Peyer's patch (tissue), 4 donors: ENCODE data around the gene TXLNB. TPM values are rescaled to one million over a fixed set of nuclear protein-coding genes. Genes with fewer than 3 reads are reported as not detected.
A peak's percentile ranks its signal among the peaks of the same experiment; 100 is the strongest.

Experiments used
- DNase-seq, 3 donors: peaks; one replicate each; pipeline ENCODE4 v3.0.0-alpha.2; 2017 to 2019
- H3K27ac ChIP-seq, 4 donors: fragments of 200-600 bp; sonication (generic); one replicate each; pipeline ENCODE4 v1.5.1; 2016 to 2019
- H3K27me3 ChIP-seq, 2 donors: fragments of 200-600 bp; sonication (generic); one replicate each; pipeline ENCODE4 v1.5.1; 2019
- H3K36me3 ChIP-seq, 3 donors: fragments of 200-600 bp; sonication (generic); one replicate each; pipeline ENCODE4 v1.5.1; 2016 to 2019
- H3K4me1 ChIP-seq, 4 donors: fragments of 200-600 bp; sonication (generic); one replicate each; pipeline ENCODE4 v1.5.1; 2016 to 2019
- H3K4me3 ChIP-seq, 4 donors: fragments of 200-600 bp; sonication (generic); 1 replicate in 3 of 4; 2 replicates in 1 of 4; pipeline ENCODE4 v1.5.1; 2016 to 2019; ENCODE audit warnings: mild to moderate bottlenecking in 1 of 4
- H3K9me3 ChIP-seq, 4 donors: fragments of 200-600 bp; sonication (generic); one replicate each; pipeline ENCODE4 v1.5.1; 2016 to 2019; ENCODE audit warnings: mild to moderate bottlenecking in 1 of 4
- POLR2A ChIP-seq, 2 donors: fragments of 450-650 bp; IDR thresholded peaks; one replicate each; pipeline ENCODE4 v1.5.1; 2017; ENCODE audit warnings: antibody characterized with exemption in 2 of 2, mild to moderate bottlenecking in 2 of 2, moderate library complexity in 2 of 2
- total RNA-seq, 4 donors: library from RNA; depleted of rRNA; stranded (reverse); fragments of >200 nt; gene quantifications; one replicate each; pipeline ENCODE4 v1.1.0, GENCODE V29; 2016
- TF ChIP-seq, protein P1 (sequence below), 6 experiments: fragments of 450-650 bp in 4 of 6; fragments of 200-600 bp in 2 of 6; sonication (generic) in 1 of 6; IDR thresholded peaks; one replicate each; pipeline ENCODE4 v1.5.1; 2017 to 2019; ENCODE audit warnings: antibody characterized with exemption in 6 of 6, mild to moderate bottlenecking in 3 of 6, moderate library complexity in 1 of 6

The TXLNB gene
- total RNA-seq, 4 donors from 2014 or later = 0.54 to 1.7 (median 1.0) TPM; not detected in 1

DNA sequence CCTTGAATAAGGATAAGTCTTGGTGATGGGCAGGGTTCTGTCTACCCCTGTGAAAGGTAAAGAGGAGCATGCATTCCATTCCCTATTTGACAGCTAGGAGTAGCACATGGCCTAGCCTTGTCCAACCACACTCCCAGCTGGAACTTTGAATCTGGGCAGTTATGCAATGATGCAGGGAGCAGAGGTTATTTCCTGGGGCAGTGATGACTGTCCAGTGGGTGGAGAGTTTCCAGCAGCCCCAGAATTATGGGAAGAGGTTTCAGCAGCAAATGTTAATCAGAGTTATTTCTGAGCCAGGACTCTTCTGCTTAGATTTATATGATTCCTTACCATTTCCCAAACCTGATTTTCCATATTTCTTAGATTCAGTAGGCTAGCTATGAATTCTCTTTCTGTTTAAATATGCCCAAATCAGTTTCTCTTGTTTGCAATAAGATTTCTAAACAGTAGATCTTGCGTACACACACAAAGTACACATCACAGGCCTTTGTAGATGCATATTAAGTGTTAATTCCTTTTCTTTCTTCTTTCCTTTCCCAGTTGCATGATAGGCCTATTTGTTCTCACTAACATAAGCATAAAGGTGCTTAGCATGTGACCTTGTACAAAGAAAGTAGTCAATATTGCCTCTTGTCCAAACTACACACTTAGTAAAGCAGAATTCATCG lies 17.3 kb upstream of the TXLNB start:
- Histone ChIP-seq H3K27ac (peak overlapping the region in 2 of 4 donors; percentile 10 to 44), H3K4me3 (no peak overlapping the region), H3K27me3 (no peaks in the 10 kb centered on the region), H3K4me1 (peaks cover 0 to 10% (median 0%) of the 10 kb centered on the region in 4 donors), H3K9me3 (no peaks in the 10 kb centered on the region), H3K36me3 (no peaks in the 10 kb centered on the region)
- DNase-seq = peak in 1 of 3 donors; percentile 70
- no peak for TF ChIP-seq POLR2A (IDR thresholded peaks at IDR 0.05)
- TF ChIP-seq, protein P1, sequence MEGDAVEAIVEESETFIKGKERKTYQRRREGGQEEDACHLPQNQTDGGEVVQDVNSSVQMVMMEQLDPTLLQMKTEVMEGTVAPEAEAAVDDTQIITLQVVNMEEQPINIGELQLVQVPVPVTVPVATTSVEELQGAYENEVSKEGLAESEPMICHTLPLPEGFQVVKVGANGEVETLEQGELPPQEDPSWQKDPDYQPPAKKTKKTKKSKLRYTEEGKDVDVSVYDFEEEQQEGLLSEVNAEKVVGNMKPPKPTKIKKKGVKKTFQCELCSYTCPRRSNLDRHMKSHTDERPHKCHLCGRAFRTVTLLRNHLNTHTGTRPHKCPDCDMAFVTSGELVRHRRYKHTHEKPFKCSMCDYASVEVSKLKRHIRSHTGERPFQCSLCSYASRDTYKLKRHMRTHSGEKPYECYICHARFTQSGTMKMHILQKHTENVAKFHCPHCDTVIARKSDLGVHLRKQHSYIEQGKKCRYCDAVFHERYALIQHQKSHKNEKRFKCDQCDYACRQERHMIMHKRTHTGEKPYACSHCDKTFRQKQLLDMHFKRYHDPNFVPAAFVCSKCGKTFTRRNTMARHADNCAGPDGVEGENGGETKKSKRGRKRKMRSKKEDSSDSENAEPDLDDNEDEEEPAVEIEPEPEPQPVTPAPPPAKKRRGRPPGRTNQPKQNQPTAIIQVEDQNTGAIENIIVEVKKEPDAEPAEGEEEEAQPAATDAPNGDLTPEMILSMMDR (IDR thresholded peaks at IDR 0.05) = peak in 3 of 6 experiments; percentile 33 to 47 (median 39)

GRCh38 chr6:139308286-139308916 lies 16.6 kb upstream of the TXLNB start:
- no peak for DNase-seq
- H3K27me3 ChIP-seq = no peaks in the 10 kb centered on the region
- TF ChIP-seq, protein P1 (IDR thresholded peaks at IDR 0.05) = no peak
- TF ChIP-seq POLR2A (IDR thresholded peaks at IDR 0.05) = no peak
- H3K36me3 ChIP-seq = no peaks in the 10 kb centered on the region
- no peak overlapping the region for H3K4me3 ChIP-seq
- no peaks in the 10 kb centered on the region for H3K9me3 ChIP-seq
- H3K4me1 ChIP-seq = peaks cover 0 to 10% (median 0%) of the 10 kb centered on the region in 4 donors
- H3K27ac ChIP-seq = peak overlapping the region in 2 of 4 donors; percentile 10 to 44

DNA sequence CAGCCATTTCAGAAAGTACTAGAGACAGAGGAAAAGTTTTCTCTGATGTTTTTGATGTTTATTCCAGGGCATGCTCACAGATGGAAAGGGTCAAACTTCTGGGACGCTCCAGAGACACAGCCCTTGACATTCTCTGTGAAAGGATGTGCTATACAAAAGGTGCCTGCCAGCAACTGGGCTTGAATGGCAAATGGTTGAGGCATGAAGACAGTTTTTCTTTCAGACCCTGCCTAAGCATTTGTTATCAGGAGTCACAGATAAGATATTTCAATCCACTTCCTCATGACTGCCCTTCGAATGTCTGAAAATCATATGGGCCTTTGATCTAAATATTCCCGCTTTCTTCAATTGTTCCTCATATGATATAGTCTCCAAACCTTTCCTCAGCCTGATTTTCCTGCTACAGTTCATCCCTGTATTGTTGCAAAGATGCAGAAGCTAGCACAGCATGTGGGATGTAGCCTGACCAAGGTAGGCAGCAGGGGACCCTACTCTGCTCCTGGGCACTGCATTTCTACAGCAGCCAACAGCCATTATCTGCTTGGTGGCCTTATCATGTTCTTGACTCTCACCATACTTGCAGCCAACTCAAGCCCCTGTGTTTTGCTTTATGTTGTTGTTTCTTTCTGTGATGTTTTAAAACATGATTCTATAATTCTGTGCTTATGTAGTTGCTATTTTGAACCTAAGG lies 14.6 kb upstream of the TXLNB start:
- no peaks in the 10 kb centered on the region for H3K36me3 ChIP-seq
- DNase-seq = no peak
- H3K27ac ChIP-seq = no peak overlapping the region
- H3K4me1 ChIP-seq = peaks cover 0 to 10% (median 0%) of the 10 kb centered on the region in 4 donors
- TF ChIP-seq, protein P1 (IDR thresholded peaks at IDR 0.05) = no peak
- TF ChIP-seq POLR2A (IDR thresholded peaks at IDR 0.05) = no peak
- H3K9me3 ChIP-seq = no peaks in the 10 kb centered on the region
- no peak overlapping the region for H3K4me3 ChIP-seq
- no peaks in the 10 kb centered on the region for H3K27me3 ChIP-seq

GRCh38 chr6:139303185-139303584 lies 11.4 kb upstream of the TXLNB start:
- no peak for DNase-seq
- Histone ChIP-seq H3K27me3 (no peaks in the 10 kb centered on the region), H3K36me3 (no peaks in the 10 kb centered on the region), H3K9me3 (no peaks in the 10 kb centered on the region), H3K4me1 (peaks cover 0 to 2% (median 0%) of the 10 kb centered on the region in 4 donors), H3K27ac (no peak overlapping the region), H3K4me3 (no peak overlapping the region)
- TF ChIP-seq, protein P1 (IDR thresholded peaks at IDR 0.05) = no peak
- no peak for TF ChIP-seq POLR2A (IDR thresholded peaks at IDR 0.05)

GRCh38 chr6:139297921-139298320 lies 6.1 kb upstream of the TXLNB start:
- Histone ChIP-seq H3K27me3 (no peaks in the 10 kb centered on the region), H3K36me3 (no peaks in the 10 kb centered on the region), H3K4me1 (no peaks in the 10 kb centered on the region), H3K4me3 (no peak overlapping the region), H3K27ac (no peak overlapping the region), H3K9me3 (no peaks in the 10 kb centered on the region)
- TF ChIP-seq, protein P1 (IDR thresholded peaks at IDR 0.05) = no peak
- DNase-seq = no peak
